ENCODE results near the gene SYNE4.

- TF ChIP-seq ZC3H4 (CRISPR knock-in tag; IDR thresholded peaks at IDR 0.05; ENCODE audit: borderline replicate concordance) (no peak), ZNF256 (CRISPR knock-in tag; conservative IDR thresholded peaks at IDR 0.05) (no peak), AFF4 (CRISPR knock-in tag; IDR thresholded peaks at IDR 0.05) (no peak), SETDB1 (CRISPR knock-in tag; IDR thresholded peaks at IDR 0.05; ENCODE audit: borderline replicate concordance) (no peak), HES4 (CRISPR knock-in tag; IDR thresholded peaks at IDR 0.05; ENCODE audit: borderline replicate concordance) (no peak)
- TF ChIP-seq, protein P1, sequence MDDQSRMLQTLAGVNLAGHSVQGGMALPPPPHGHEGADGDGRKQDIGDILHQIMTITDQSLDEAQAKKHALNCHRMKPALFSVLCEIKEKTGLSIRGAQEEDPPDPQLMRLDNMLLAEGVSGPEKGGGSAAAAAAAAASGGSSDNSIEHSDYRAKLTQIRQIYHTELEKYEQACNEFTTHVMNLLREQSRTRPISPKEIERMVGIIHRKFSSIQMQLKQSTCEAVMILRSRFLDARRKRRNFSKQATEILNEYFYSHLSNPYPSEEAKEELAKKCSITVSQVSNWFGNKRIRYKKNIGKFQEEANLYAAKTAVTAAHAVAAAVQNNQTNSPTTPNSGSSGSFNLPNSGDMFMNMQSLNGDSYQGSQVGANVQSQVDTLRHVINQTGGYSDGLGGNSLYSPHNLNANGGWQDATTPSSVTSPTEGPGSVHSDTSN (CRISPR knock-in tag; IDR thresholded peaks at IDR 0.05; ENCODE audit: borderline replicate concordance) = no peak
These were observed 14.6 kb downstream of the SYNE4 start for GRCh38 chr19:35993923-35994598.

All from HepG2 (cell line).